GM19023 (cell line): ENCODE data around the gene SLC35G6.
"Not testable (repeated sequence)": the region's sequence is repeated elsewhere in the genome, so short reads cannot be mapped to it uniquely, and the experiment has no call there.

Source experiments
- ATAC-seq: cut with Tn5 transposase; IDR thresholded peaks from one replicate; pipeline ENCODE4 v1.9.1; 2021; ENCODE audit warnings: mild to moderate bottlenecking, moderate library complexity; ENCODE audit not compliant: unreplicated experiment

The SLC35G6 gene

GRCh38 chr17:7481275-7481674, at the start of gene SLC35G6:
Gene SLC35G6 (plus strand): TSS chr17:7481446. CDS start chr17:7481517, 71 bp downstream.
- ATAC-seq: not testable (repeated sequence)

- ATAC-seq: no peak
Observed at GRCh38 chr17:7432296-7432695, 49.0 kb upstream of the SLC35G6 start.

GRCh38 chr17:7435676-7436555, 45.3 kb upstream of the SLC35G6 start:
- ATAC-seq: peak; percentile 17

- no peak for ATAC-seq
Observed at GRCh38 chr17:7436556-7437368, 44.5 kb upstream of the SLC35G6 start.

GRCh38 chr17:7437369-7437863, 43.8 kb upstream of the SLC35G6 start:
- no peak for ATAC-seq

- no peak for ATAC-seq
Observed at GRCh38 chr17:7437950-7438614, 43.2 kb upstream of the SLC35G6 start.

GRCh38 chr17:7438656-7439460, 42.4 kb upstream of the SLC35G6 start:
- ATAC-seq: no peak

GRCh38 chr17:7439462-7440112, 41.7 kb upstream of the SLC35G6 start, which contains the start of gene FGF11:
Gene FGF11 (plus strand): TSS chr17:7439512. CDS start chr17:7439621, 109 bp downstream.
- ATAC-seq: no peak

- no peak for ATAC-seq
Observed at GRCh38 chr17:7440113-7440833, 41.0 kb upstream of the SLC35G6 start.

GRCh38 chr17:7440834-7441195, 40.4 kb upstream of the SLC35G6 start:
- ATAC-seq: no peak

- no peak for ATAC-seq
Observed at GRCh38 chr17:7441266-7441665, 40.0 kb upstream of the SLC35G6 start.

- no peak for ATAC-seq
Observed at GRCh38 chr17:7442142-7442541, 39.1 kb upstream of the SLC35G6 start.

GRCh38 chr17:7443499-7444485, 37.5 kb upstream of the SLC35G6 start:
- ATAC-seq: no peak

GRCh38 chr17:7444682-7445618, 36.3 kb upstream of the SLC35G6 start, which contains the start of gene CHRNB1:
Gene CHRNB1 (plus strand): TSS chr17:7445061. CDS start chr17:7445128, 67 bp downstream.
- peak; percentile 50 for ATAC-seq

GRCh38 chr17:7445619-7445968, 35.7 kb upstream of the SLC35G6 start:
- peak; percentile 29 for ATAC-seq

- no peak for ATAC-seq
Observed at GRCh38 chr17:7448461-7448860, 32.8 kb upstream of the SLC35G6 start.
